Cardiac muscle cell (in vitro differentiated cells and primary cell): ENCODE measurements around the gene SAA2. TPM values are rescaled to one million over a fixed set of nuclear protein-coding genes. Genes with fewer than 3 reads are reported as not detected.

Experiments used
- DNase-seq, 2 donors: peaks; one replicate each; pipeline versions ENCODE4 v3.0.0 to v3.0.0-alpha.2; 2010 to 2017; ENCODE audit warnings: low read depth in 1 of 2, low spot score in 1 of 2
- H3K27ac ChIP-seq: fragments of 200-600 bp; sonication (generic); 2 replicates; pipeline ENCODE4 v1.5.1; 2016
- H3K27me3 ChIP-seq: fragments of 200-600 bp; sonication (generic); 2 replicates; pipeline ENCODE4 v1.6.0; 2016; ENCODE audit warnings: control low read depth
- H3K36me3 ChIP-seq: fragments of 200-600 bp; sonication (generic); 2 replicates; pipeline ENCODE4 v1.5.1; 2016; ENCODE audit warnings: control low read depth
- H3K4me1 ChIP-seq: fragments of 200-600 bp; sonication (generic); 2 replicates; pipeline ENCODE4 v1.8.1; 2017; ENCODE audit warnings: low read depth, mild to moderate bottlenecking, mixed run types
- H3K4me3 ChIP-seq: fragments of 200-600 bp; sonication (generic); 2 replicates; pipeline ENCODE4 v1.5.1; 2016; ENCODE audit warnings: mild to moderate bottlenecking
- H3K9me3 ChIP-seq: fragments of 200-600 bp; sonication (generic); 2 replicates; pipeline ENCODE4 v1.5.1; 2017; ENCODE audit warnings: low read depth, mild to moderate bottlenecking, control low read depth
- CTCF ChIP-seq: IDR thresholded peaks from 2 replicates; pipeline ENCODE4 v1.5.1; 2012; ENCODE audit warnings: low read depth, mild to moderate bottlenecking, low read length
- polyA plus RNA-seq: library from polyadenylated mRNA; unstranded; fragments of >200 nt; fragmentation: Nextera tagmentation; extraction: Ambion mirVana; gene quantifications from 2 replicates; pipeline ENCODE4 v1.2.1, GENCODE V29; 2016
- total RNA-seq: library from RNA; depleted of rRNA; stranded (reverse); fragments of >200 nt; gene quantifications from 2 replicates; pipeline ENCODE4 v1.2.3, GENCODE V29; 2016

Gene SAA2
- total and polyA plus RNA-seq, 2 experiments from 2014 or later, result 0.29 TPM; not detected in 1

- Histone ChIP-seq H3K9me3 (no peaks in the 10 kb centered on the region), H3K36me3 (no peaks in the 10 kb centered on the region), H3K27ac (no peak overlapping the region), H3K27me3 (peaks cover 3% of the 10 kb centered on the region), H3K4me1 (no peaks in the 10 kb centered on the region), H3K4me3 (no peak overlapping the region)
- TF ChIP-seq CTCF, result no peak
- no peak for DNase-seq
Measured at GRCh38 chr11:18230859-18231258, 17.6 kb downstream of the SAA2 start.

GRCh38 chr11:18229501-18229900 is 19.0 kb downstream of the SAA2 start:
- no peak for DNase-seq
- H3K36me3 ChIP-seq, result no peaks in the 10 kb centered on the region
- H3K4me1 ChIP-seq, result no peaks in the 10 kb centered on the region
- no peaks in the 10 kb centered on the region for H3K9me3 ChIP-seq
- TF ChIP-seq CTCF, result no peak
- no peak overlapping the region for H3K27ac ChIP-seq
- no peak overlapping the region for H3K4me3 ChIP-seq
- H3K27me3 ChIP-seq, result peaks cover 3% of the 10 kb centered on the region

- Histone ChIP-seq H3K4me1 (no peaks in the 10 kb centered on the region), H3K27ac (no peak overlapping the region), H3K4me3 (no peak overlapping the region), H3K27me3 (peaks cover 3% of the 10 kb centered on the region), H3K9me3 (no peaks in the 10 kb centered on the region), H3K36me3 (no peaks in the 10 kb centered on the region)
- TF ChIP-seq CTCF, result no peak
- DNase-seq, result no peak
Measured at GRCh38 chr11:18225913-18226312, 22.6 kb downstream of the SAA2 start.

- Histone ChIP-seq H3K4me3 (no peak overlapping the region), H3K27ac (no peak overlapping the region), H3K27me3 (peaks cover 3% of the 10 kb centered on the region), H3K4me1 (no peaks in the 10 kb centered on the region), H3K9me3 (no peaks in the 10 kb centered on the region), H3K36me3 (no peaks in the 10 kb centered on the region)
- no peak for DNase-seq
- no peak for TF ChIP-seq CTCF
Measured at GRCh38 chr11:18223591-18224387, 24.7 kb downstream of the SAA2 start.

- Histone ChIP-seq H3K4me3 (no peak overlapping the region), H3K27me3 (peaks cover 3% of the 10 kb centered on the region), H3K36me3 (no peaks in the 10 kb centered on the region), H3K4me1 (no peaks in the 10 kb centered on the region), H3K9me3 (no peaks in the 10 kb centered on the region), H3K27ac (no peak overlapping the region)
- TF ChIP-seq CTCF, result no peak
- DNase-seq, result no peak
Measured at GRCh38 chr11:18222814-18223421, 25.6 kb downstream of the SAA2 start.
